ENCODE data around the gene B3GNT9.

Gene B3GNT9

GRCh38 chr16:67109407-67110135 is 41.2 kb downstream of the B3GNT9 start, which contains the start of gene PHAF1:
Gene PHAF1 (plus strand): TSS chr16:67109941. CDS start chr16:67110176, 235 bp downstream.
- peak; percentile 98 for DNase-seq

- peak; percentile 48 for DNase-seq
These were observed 41.8 kb downstream of the B3GNT9 start for GRCh38 chr16:67108931-67109406.

GRCh38 chr16:67108489-67108888 is 42.3 kb downstream of the B3GNT9 start:
- DNase-seq: no peak

- DNase-seq: no peak
These were observed 44.9 kb downstream of the B3GNT9 start for GRCh38 chr16:67105881-67106280.

GRCh38 chr16:67105246-67105645 is 45.6 kb downstream of the B3GNT9 start:
- DNase-seq: no peak

GRCh38 chr16:67104845-67105244 is 46.0 kb downstream of the B3GNT9 start:
- no peak for DNase-seq

GRCh38 chr16:67104061-67104460 is 46.7 kb downstream of the B3GNT9 start:
- no peak for DNase-seq

GRCh38 chr16:67101311-67102082 is 49.3 kb downstream of the B3GNT9 start:
- no peak for DNase-seq

GRCh38 chr16:67100569-67101310 is 50.1 kb downstream of the B3GNT9 start:
- no peak for DNase-seq

GRCh38 chr16:67098599-67098998 is 52.2 kb downstream of the B3GNT9 start:
- DNase-seq: no peak
